ENCODE data around the gene SETD6. TPM values are rescaled to one million over a fixed set of nuclear protein-coding genes. Genes with fewer than 3 reads are reported as not detected.

Gene SETD6
- total and polyA plus RNA-seq, 2 experiments from 2014 or later = 39.7 to 54.0 TPM

DNA sequence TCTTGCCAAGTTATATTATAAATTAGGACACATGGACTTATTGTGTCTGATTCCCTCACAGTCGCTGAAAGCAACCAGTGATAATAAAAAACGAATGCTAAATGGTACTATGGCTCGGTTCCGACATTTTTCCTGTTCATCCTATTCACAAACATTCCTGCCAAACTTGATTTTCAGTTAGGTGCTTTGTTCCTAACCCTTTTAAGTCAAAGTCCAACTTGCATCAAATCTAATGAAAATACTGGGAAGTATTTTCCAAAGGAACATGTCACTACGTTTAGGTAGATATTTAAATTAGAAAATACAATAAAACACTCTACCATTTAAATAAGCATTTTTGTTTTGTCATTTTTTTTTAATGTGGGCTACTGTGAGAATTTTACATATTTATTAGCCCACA, 21.0 kb downstream of the SETD6 start (continued):
- TF ChIP-seq, protein P1, sequence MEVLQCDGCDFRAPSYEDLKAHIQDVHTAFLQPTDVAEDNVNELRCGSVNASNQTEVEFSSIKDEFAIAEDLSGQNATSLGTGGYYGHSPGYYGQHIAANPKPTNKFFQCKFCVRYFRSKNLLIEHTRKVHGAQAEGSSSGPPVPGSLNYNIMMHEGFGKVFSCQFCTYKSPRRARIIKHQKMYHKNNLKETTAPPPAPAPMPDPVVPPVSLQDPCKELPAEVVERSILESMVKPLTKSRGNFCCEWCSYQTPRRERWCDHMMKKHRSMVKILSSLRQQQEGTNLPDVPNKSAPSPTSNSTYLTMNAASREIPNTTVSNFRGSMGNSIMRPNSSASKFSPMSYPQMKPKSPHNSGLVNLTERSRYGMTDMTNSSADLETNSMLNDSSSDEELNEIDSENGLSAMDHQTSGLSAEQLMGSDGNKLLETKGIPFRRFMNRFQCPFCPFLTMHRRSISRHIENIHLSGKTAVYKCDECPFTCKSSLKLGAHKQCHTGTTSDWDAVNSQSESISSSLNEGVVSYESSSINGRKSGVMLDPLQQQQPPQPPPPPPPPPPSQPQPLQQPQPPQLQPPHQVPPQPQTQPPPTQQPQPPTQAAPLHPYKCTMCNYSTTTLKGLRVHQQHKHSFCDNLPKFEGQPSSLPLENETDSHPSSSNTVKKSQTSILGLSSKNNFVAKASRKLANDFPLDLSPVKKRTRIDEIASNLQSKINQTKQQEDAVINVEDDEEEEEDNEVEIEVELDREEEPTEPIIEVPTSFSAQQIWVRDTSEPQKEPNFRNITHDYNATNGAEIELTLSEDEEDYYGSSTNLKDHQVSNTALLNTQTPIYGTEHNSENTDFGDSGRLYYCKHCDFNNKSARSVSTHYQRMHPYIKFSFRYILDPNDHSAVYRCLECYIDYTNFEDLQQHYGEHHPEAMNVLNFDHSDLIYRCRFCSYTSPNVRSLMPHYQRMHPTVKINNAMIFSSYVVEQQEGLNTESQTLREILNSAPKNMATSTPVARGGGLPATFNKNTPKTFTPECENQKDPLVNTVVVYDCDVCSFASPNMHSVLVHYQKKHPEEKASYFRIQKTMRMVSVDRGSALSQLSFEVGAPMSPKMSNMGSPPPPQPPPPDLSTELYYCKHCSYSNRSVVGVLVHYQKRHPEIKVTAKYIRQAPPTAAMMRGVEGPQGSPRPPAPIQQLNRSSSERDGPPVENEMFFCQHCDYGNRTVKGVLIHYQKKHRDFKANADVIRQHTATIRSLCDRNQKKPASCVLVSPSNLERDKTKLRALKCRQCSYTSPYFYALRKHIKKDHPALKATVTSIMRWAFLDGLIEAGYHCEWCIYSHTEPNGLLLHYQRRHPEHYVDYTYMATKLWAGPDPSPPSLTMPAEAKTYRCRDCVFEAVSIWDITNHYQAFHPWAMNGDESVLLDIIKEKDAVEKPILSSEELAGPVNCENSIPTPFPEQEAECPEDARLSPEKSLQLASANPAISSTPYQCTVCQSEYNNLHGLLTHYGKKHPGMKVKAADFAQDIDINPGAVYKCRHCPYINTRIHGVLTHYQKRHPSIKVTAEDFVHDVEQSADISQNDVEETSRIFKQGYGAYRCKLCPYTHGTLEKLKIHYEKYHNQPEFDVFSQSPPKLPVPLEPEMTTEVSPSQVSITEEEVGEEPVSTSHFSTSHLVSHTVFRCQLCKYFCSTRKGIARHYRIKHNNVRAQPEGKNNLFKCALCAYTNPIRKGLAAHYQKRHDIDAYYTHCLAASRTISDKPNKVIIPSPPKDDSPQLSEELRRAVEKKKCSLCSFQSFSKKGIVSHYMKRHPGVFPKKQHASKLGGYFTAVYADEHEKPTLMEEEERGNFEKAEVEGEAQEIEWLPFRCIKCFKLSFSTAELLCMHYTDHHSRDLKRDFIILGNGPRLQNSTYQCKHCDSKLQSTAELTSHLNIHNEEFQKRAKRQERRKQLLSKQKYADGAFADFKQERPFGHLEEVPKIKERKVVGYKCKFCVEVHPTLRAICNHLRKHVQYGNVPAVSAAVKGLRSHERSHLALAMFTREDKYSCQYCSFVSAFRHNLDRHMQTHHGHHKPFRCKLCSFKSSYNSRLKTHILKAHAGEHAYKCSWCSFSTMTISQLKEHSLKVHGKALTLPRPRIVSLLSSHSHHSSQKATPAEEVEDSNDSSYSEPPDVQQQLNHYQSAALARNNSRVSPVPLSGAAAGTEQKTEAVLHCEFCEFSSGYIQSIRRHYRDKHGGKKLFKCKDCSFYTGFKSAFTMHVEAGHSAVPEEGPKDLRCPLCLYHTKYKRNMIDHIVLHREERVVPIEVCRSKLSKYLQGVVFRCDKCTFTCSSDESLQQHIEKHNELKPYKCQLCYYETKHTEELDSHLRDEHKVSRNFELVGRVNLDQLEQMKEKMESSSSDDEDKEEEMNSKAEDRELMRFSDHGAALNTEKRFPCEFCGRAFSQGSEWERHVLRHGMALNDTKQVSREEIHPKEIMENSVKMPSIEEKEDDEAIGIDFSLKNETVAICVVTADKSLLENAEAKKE (CRISPR knock-in tag; IDR thresholded peaks at IDR 0.05) = no peak
- TF ChIP-seq NANOG (IDR thresholded peaks at IDR 0.05; ENCODE audit: borderline replicate concordance) (no peak), STAT1 (IDR thresholded peaks at IDR 0.05; ENCODE audit: unreplicated experiment) (no peak), EZH2phosphoT487 (IDR thresholded peaks at IDR 0.05; ENCODE audit: unreplicated experiment) (no peak), CREB1 (CRISPR knock-in tag; IDR thresholded peaks at IDR 0.05; ENCODE audit: low read depth) (no peak)

- peaks cover 96% of the 10 kb centered on the region for H3K36me3 Mint-ChIP-seq (ENCODE audit: low read depth)
- peaks cover 1% of the 10 kb centered on the region for H3K27me3 Mint-ChIP-seq (ENCODE audit: insufficient read depth, low read depth, poor library complexity)
- no peak overlapping the region for H3K27ac Mint-ChIP-seq
- TF ChIP-seq EZH2 (IDR thresholded peaks at IDR 0.05; ENCODE audit: low read depth, unreplicated experiment) (no peak), POLR2AphosphoS5 (IDR thresholded peaks at IDR 0.05; ENCODE audit: low read depth) (no peak)
- Histone ChIP-seq H3F3A (replicated peaks; ENCODE audit: low read depth) (peaks cover 3% of the 10 kb centered on the region; the same call in 1 of the 2 replicates), H3K4me3 (no peak overlapping the region), H3K36me3 (ENCODE audit: insufficient read depth) (peaks cover 92% of the 10 kb centered on the region), H2AFZ (no peak overlapping the region), H3K27ac (ENCODE audit: low read depth) (no peak overlapping the region), H3K27me3 (ENCODE audit: insufficient read depth) (no peaks in the 10 kb centered on the region), H3K79me2 (replicated peaks; ENCODE audit: insufficient read depth) (no peaks in the 10 kb centered on the region), H3K4me2 (no peak overlapping the region), H3K9me2 (ENCODE audit: insufficient read depth) (no peaks in the 10 kb centered on the region), H4K20me1 (replicated peaks; ENCODE audit: insufficient read depth) (peaks cover 25% of the 10 kb centered on the region; the same call in 1 of the 2 replicates), H3K4me1 (ENCODE audit: insufficient read depth) (no peaks in the 10 kb centered on the region)
- H3K4me3 Mint-ChIP-seq = no peak overlapping the region
- no peaks in the 10 kb centered on the region for H3K9me3 Mint-ChIP-seq
- no peak for DNase-seq (ENCODE audit: low spot score)
- no peak for ATAC-seq
- H3K4me1 Mint-ChIP-seq = no peaks in the 10 kb centered on the region
These were observed 22.0 kb downstream of the SETD6 start for GRCh38 chr16:58537124-58537906.

Measured in GM23338 (cell line).